Testis (tissue), 2 donors: ENCODE measurements around the gene PRELID3B.

ENCODE experiments used
- POLR2A ChIP-seq: fragments of 450-650 bp; IDR thresholded peaks from one replicate; pipeline ENCODE4 v1.6.1; 2017; ENCODE audit warnings: antibody characterized with exemption, mild to moderate bottlenecking, moderate library complexity
- TF ChIP-seq, protein P1 (sequence below), 3 experiments: fragments of 450-650 bp in 2 of 3; fragments of 200-600 bp in 1 of 3; sonication (generic) in 1 of 3; IDR thresholded peaks; one replicate each; pipeline ENCODE4 v1.5.1; 2016 to 2019; ENCODE audit warnings: antibody characterized with exemption in 3 of 3, mild to moderate bottlenecking in 2 of 3, moderate library complexity in 1 of 3

DNA sequence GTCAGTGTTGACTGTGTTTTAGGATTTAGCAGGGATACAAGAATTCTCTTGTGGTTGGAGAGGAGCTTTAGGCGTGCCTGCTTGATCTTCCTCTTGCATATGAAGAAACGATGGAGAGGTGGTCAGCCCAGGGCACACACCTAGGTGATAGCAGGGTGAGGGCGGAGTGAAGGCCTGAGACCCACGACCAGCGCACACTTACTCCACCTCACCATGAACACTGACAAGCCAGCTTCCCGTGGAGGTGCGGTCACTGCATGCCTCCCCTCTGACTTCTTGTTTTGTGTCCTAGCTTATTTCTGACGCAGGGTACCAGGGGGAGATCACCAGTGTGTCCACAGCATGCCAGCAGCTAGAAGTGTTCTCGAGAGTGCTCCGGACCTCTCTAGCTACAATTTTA is 53.4 kb downstream of the PRELID3B start:
- TF ChIP-seq, protein P1, sequence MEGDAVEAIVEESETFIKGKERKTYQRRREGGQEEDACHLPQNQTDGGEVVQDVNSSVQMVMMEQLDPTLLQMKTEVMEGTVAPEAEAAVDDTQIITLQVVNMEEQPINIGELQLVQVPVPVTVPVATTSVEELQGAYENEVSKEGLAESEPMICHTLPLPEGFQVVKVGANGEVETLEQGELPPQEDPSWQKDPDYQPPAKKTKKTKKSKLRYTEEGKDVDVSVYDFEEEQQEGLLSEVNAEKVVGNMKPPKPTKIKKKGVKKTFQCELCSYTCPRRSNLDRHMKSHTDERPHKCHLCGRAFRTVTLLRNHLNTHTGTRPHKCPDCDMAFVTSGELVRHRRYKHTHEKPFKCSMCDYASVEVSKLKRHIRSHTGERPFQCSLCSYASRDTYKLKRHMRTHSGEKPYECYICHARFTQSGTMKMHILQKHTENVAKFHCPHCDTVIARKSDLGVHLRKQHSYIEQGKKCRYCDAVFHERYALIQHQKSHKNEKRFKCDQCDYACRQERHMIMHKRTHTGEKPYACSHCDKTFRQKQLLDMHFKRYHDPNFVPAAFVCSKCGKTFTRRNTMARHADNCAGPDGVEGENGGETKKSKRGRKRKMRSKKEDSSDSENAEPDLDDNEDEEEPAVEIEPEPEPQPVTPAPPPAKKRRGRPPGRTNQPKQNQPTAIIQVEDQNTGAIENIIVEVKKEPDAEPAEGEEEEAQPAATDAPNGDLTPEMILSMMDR (IDR thresholded peaks at IDR 0.05): no peak
- TF ChIP-seq POLR2A: no peak
